ENCODE results near the gene STRN3. TPM values are rescaled to one million over a fixed set of nuclear protein-coding genes. Genes with fewer than 3 reads are reported as not detected.
"Not testable (repeated sequence)": the region's sequence is repeated elsewhere in the genome, so short reads cannot be mapped to it uniquely, and the experiment has no call there.

STRN3 gene
- total RNA-seq, 4 donors from 2014 or later, result 68.4 to 99.6 (median 77.2) TPM

DNA sequence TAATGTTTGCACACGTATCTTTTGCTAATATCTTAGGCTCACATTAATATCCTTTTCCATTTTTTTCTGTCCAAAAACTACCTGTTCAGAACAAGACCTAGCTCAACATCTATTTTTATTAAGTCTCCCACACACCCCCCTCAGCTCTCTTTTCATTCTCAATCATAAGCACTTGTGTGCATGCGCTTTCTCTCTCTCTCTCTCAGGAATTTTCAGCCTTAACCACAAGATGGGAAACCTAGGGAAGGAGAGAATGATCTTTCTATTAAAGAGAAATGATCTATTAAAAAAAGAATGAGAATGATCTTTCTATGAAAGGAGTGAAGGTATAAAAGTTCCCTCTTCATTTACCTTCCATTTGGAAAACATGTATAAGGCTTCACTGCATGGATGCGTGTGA, 40.4 kb downstream of the STRN3 start:
- no peaks in the 10 kb centered on the region for H3K27me3 ChIP-seq
- H3K9me3 ChIP-seq, result no peaks in the 10 kb centered on the region
- no peak for ATAC-seq
- 65 to 86% methylated on average over 2 to 3 of the region's 3 CpGs for WGBS, 2 donors (ENCODE audit: low coverage in 1 of 2)
- no peaks in the 10 kb centered on the region for H3K36me3 ChIP-seq
- peaks cover 0 to 90% (median 3%) of the 10 kb centered on the region in 3 donors for H3K4me1 ChIP-seq
- no peak for TF ChIP-seq POLR2A (IDR thresholded peaks at IDR 0.05)
- no peak for TF ChIP-seq EP300 (IDR thresholded peaks at IDR 0.05)
- TF ChIP-seq POLR2AphosphoS5 (IDR thresholded peaks at IDR 0.05), result no peak
- TF ChIP-seq CTCF (IDR thresholded peaks at IDR 0.05), result no peak
- H3K4me3 ChIP-seq, result no peak overlapping the region
- peak overlapping the region in 1 of 4 donors; percentile 64 for H3K27ac ChIP-seq

GRCh38 chr14:30983858-30984257, 42.3 kb downstream of the STRN3 start:
- peaks cover 4 to 93% (median 6%) of the 10 kb centered on the region in 3 donors for H3K4me1 ChIP-seq
- no peaks in the 10 kb centered on the region for H3K9me3 ChIP-seq
- no peak for ATAC-seq
- no peaks in the 10 kb centered on the region for H3K36me3 ChIP-seq
- H3K27ac ChIP-seq, result no peak overlapping the region
- no peaks in the 10 kb centered on the region for H3K27me3 ChIP-seq
- TF ChIP-seq CTCF (IDR thresholded peaks at IDR 0.05) (no peak), POLR2A (IDR thresholded peaks at IDR 0.05) (no peak), EP300 (IDR thresholded peaks at IDR 0.05) (no peak), POLR2AphosphoS5 (IDR thresholded peaks at IDR 0.05) (no peak)
- no peak overlapping the region for H3K4me3 ChIP-seq
- WGBS, 2 donors (ENCODE audit: low coverage in 1 of 2), result 83 to 92% methylated on average over 1 to 2 of the region's 2 CpGs

GRCh38 chr14:30982533-30982932, 43.6 kb downstream of the STRN3 start:
- ATAC-seq, result no peak
- WGBS, 2 donors (ENCODE audit: low coverage in 1 of 2), result 67 to 87% methylated on average over 7 of the region's 7 CpGs
- Histone ChIP-seq H3K27ac (peak overlapping the region in 1 of 4 donors; percentile 22), H3K9me3 (no peaks in the 10 kb centered on the region), H3K36me3 (no peaks in the 10 kb centered on the region), H3K4me1 (peaks cover 2 to 90% (median 4%) of the 10 kb centered on the region in 3 donors), H3K27me3 (no peaks in the 10 kb centered on the region), H3K4me3 (no peak overlapping the region)
- TF ChIP-seq POLR2AphosphoS5 (IDR thresholded peaks at IDR 0.05) (no peak), CTCF (IDR thresholded peaks at IDR 0.05) (no peak)

DNA sequence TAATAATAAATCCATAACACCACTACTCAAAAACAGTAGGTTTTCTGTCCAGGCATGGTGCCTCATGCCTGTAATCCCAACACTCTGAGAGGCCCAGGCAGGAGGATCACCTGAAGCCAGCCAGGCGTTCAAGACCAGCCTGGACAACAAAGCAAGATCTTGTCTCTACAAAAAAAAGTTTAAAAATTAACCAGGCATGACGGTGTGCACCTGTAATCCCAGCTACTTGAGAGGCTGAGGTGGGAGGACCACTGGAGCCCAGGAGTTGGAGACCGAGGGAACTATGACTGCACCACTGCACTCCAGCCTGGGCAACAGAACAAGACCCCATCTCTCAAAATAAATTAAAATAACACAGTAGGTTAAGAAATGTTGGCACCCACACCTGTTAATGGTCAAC, 45.2 kb downstream of the STRN3 start:
- no peaks in the 10 kb centered on the region for H3K27me3 ChIP-seq
- no peaks in the 10 kb centered on the region for H3K36me3 ChIP-seq
- 80 to 94% methylated on average over 1 to 2 of the region's 3 CpGs for WGBS, 2 donors (ENCODE audit: low coverage in 1 of 2)
- no peak overlapping the region for H3K4me3 ChIP-seq
- H3K27ac ChIP-seq, result peak overlapping the region in 1 of 4 donors; percentile 12
- H3K4me1 ChIP-seq, result peaks cover 2 to 84% (median 4%) of the 10 kb centered on the region in 3 donors
- TF ChIP-seq POLR2A (IDR thresholded peaks at IDR 0.05) (no peak), EP300 (IDR thresholded peaks at IDR 0.05) (no peak), CTCF (IDR thresholded peaks at IDR 0.05) (no peak), POLR2AphosphoS5 (IDR thresholded peaks at IDR 0.05) (no peak)
- ATAC-seq, result no peak
- no peaks in the 10 kb centered on the region for H3K9me3 ChIP-seq

GRCh38 chr14:30980106-30980704, 46.0 kb downstream of the STRN3 start:
- H3K36me3 ChIP-seq, H3K27me3 ChIP-seq, H3K4me3 ChIP-seq, H3K9me3 ChIP-seq: not testable (repeated sequence)
- H3K27ac ChIP-seq, result peak overlapping the region in 1 of 4 donors; percentile 12
- 63 to 65% methylated on average over 6 to 13 of the region's 13 CpGs for WGBS, 2 donors (ENCODE audit: low coverage in 1 of 2)
- ATAC-seq, result peak; percentile 66
- peak; percentile 40 to 75 (median 72) for TF ChIP-seq CTCF (IDR thresholded peaks at IDR 0.05)
- peaks cover 2 to 81% (median 4%) of the 10 kb centered on the region in 3 donors for H3K4me1 ChIP-seq

All from gastroesophageal sphincter (tissue), 4 donors.